Gastrocnemius medialis (tissue), 4 donors: Measurements from ENCODE around the gene L1CAM. TPM values are rescaled to one million over a fixed set of nuclear protein-coding genes. Genes with fewer than 3 reads are reported as not detected.

ENCODE experiments used
- ATAC-seq, 2 donors: fragments of 150-250 bp; one replicate each; pipeline ENCODE4 v1.9.1; 2016
- DNase-seq, 2 donors: peaks; one replicate each; pipeline ENCODE4 v3.0.0-alpha.2; 2019
- H3K27ac ChIP-seq, 4 donors: fragments of 200-600 bp; sonication (generic); 1 replicate in 1 of 4; 2 replicates in 3 of 4; pipeline ENCODE4 v1.5.1; 2016 to 2018; ENCODE audit warnings: mild to moderate bottlenecking in 2 of 4, moderate library complexity in 1 of 4
- H3K27me3 ChIP-seq, 3 donors: fragments of 200-600 bp; sonication (generic) in 2 of 3; 1 replicate in 1 of 3; 2 replicates in 2 of 3; pipeline versions ENCODE4 v1.5.1 to v1.6.0; 2016 to 2019; ENCODE audit warnings: mild to moderate bottlenecking in 1 of 3, moderate library complexity in 1 of 3
- H3K36me3 ChIP-seq, 2 donors: fragments of 200-600 bp; sonication (generic) in 1 of 2; one replicate each; pipeline ENCODE4 v1.5.1; 2017 to 2018
- H3K4me1 ChIP-seq, 2 donors: fragments of 200-600 bp; sonication (generic) in 1 of 2; one replicate each; pipeline ENCODE4 v1.5.1; 2016 to 2017; ENCODE audit warnings: mild to moderate bottlenecking in 2 of 2
- H3K4me3 ChIP-seq, 4 donors: fragments of 200-600 bp; sonication (generic) in 3 of 4; 1 replicate in 1 of 4; 2 replicates in 3 of 4; pipeline ENCODE4 v1.5.1; 2016 to 2019; ENCODE audit warnings: mild to moderate bottlenecking in 2 of 4
- H3K9me3 ChIP-seq, 3 donors: fragments of 200-600 bp; sonication (generic) in 2 of 3; 1 replicate in 1 of 3; 2 replicates in 2 of 3; pipeline ENCODE4 v1.5.1; 2016 to 2019
- POLR2A ChIP-seq, 2 donors: fragments of 450-650 bp; IDR thresholded peaks; one replicate each; pipeline ENCODE4 v1.6.1; 2017; ENCODE audit warnings: antibody characterized with exemption in 2 of 2, mild to moderate bottlenecking in 2 of 2, moderate library complexity in 2 of 2
- in situ Hi-C, 4 donors: fragments of 200-750 bp; cut with MboI; loops; one replicate each; pipeline versions ENCODE4 v1.15.0 to v1.8.0; 2017; ENCODE audit warnings: low sequenced_read_pairs in 4 of 4
- intact Hi-C: fragments of 100-400 bp; cut with DNase I; formaldehyde crosslinking; loops from one replicate; pipeline ENCODE4 v1.15.1; 2023; ENCODE audit warnings: low total_unique reads
- total RNA-seq, 4 donors: library from RNA; depleted of rRNA; stranded (reverse); fragments of >200 nt; gene quantifications; one replicate each; pipeline versions ENCODE4 v1.1.0 to v1.2.3, GENCODE V29; 2016
- TF ChIP-seq, protein P1 (sequence below), 5 experiments: fragments of 450-650 bp in 3 of 5; fragments of 200-600 bp in 2 of 5; sonication (generic) in 2 of 5; IDR thresholded peaks in 4 of 5; conservative IDR thresholded peaks in 1 of 5; 1 replicate in 4 of 5; 2 replicates in 1 of 5; pipeline ENCODE4 v1.5.1; 2016 to 2019; ENCODE audit warnings: antibody characterized with exemption in 5 of 5, mild to moderate bottlenecking in 3 of 5, moderate library complexity in 3 of 5

The L1CAM gene, protein sequence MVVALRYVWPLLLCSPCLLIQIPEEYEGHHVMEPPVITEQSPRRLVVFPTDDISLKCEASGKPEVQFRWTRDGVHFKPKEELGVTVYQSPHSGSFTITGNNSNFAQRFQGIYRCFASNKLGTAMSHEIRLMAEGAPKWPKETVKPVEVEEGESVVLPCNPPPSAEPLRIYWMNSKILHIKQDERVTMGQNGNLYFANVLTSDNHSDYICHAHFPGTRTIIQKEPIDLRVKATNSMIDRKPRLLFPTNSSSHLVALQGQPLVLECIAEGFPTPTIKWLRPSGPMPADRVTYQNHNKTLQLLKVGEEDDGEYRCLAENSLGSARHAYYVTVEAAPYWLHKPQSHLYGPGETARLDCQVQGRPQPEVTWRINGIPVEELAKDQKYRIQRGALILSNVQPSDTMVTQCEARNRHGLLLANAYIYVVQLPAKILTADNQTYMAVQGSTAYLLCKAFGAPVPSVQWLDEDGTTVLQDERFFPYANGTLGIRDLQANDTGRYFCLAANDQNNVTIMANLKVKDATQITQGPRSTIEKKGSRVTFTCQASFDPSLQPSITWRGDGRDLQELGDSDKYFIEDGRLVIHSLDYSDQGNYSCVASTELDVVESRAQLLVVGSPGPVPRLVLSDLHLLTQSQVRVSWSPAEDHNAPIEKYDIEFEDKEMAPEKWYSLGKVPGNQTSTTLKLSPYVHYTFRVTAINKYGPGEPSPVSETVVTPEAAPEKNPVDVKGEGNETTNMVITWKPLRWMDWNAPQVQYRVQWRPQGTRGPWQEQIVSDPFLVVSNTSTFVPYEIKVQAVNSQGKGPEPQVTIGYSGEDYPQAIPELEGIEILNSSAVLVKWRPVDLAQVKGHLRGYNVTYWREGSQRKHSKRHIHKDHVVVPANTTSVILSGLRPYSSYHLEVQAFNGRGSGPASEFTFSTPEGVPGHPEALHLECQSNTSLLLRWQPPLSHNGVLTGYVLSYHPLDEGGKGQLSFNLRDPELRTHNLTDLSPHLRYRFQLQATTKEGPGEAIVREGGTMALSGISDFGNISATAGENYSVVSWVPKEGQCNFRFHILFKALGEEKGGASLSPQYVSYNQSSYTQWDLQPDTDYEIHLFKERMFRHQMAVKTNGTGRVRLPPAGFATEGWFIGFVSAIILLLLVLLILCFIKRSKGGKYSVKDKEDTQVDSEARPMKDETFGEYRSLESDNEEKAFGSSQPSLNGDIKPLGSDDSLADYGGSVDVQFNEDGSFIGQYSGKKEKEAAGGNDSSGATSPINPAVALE
- total RNA-seq: under 1 TPM; 0.05 to 0.62 (median 0.48) TPM

DNA sequence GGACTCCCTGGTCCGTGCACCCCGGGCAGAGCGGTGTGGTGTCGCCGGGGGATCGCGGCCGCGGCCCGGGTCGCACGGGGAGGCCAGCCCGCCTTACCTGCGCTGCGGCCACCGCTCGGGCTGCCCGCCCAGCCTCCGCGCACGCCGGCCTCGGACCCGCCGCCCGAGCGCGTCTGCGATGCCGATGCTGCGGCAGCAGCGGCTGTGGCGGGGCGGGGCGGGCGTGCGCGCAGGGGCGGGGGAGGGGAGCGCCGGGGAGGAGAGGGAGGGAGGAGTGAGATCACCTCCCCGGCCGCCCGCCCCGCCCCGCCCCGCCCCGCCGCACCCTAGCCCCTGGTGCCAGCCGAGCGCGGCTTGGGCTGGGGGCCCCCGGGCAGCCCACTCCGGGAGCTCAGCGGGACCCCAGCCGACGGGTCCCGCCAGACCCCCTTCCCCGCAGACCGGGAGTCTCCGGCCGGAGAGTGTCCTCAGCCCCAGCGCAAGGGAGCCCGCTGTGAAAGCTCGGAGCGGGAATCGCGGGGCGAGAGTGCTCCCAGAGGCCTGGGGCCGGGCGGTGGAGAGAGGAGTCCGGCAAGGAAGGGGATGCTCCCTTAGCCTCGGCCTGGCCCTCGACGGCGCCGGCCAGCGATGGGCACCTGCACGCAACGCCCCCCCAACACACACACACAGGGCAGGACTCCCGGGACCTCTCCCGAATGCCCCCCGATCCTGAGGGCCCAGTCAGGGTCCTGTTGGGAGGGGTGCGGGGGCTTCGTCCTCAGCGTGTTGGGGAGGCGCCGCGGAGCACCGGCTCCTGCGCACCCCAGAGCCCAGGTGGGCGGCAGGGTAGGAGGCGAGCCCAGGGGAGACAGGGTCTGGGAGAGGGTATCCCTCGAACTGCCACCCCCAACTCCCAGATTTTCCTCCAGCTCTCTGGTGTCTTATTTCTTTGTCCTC, at the start of gene L1CAM:
Gene L1CAM, minus strand, starts transcription at position 206 of the 936 bp plus-strand sequence. CDS start 10,337 bp downstream, outside the sequence.
- no peak for ATAC-seq
- no peak within 1 kb of the TSS for H3K4me3 ChIP-seq
- no peak within 1 kb of the TSS for H3K27ac ChIP-seq
- no peaks in the 10 kb centered on the region for H3K36me3 ChIP-seq
- no peak for TF ChIP-seq POLR2A (IDR thresholded peaks at IDR 0.05)
- TF ChIP-seq, protein P1, sequence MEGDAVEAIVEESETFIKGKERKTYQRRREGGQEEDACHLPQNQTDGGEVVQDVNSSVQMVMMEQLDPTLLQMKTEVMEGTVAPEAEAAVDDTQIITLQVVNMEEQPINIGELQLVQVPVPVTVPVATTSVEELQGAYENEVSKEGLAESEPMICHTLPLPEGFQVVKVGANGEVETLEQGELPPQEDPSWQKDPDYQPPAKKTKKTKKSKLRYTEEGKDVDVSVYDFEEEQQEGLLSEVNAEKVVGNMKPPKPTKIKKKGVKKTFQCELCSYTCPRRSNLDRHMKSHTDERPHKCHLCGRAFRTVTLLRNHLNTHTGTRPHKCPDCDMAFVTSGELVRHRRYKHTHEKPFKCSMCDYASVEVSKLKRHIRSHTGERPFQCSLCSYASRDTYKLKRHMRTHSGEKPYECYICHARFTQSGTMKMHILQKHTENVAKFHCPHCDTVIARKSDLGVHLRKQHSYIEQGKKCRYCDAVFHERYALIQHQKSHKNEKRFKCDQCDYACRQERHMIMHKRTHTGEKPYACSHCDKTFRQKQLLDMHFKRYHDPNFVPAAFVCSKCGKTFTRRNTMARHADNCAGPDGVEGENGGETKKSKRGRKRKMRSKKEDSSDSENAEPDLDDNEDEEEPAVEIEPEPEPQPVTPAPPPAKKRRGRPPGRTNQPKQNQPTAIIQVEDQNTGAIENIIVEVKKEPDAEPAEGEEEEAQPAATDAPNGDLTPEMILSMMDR (IDR thresholded peaks at IDR 0.05 in 4 of 5, conservative IDR thresholded peaks at IDR 0.05 in 1 of 5): no peak
- DNase-seq: no peak
- no peaks in the 10 kb centered on the region for H3K9me3 ChIP-seq
- peaks cover 10 to 56% (median 43%) of the 10 kb centered on the region in 3 donors for H3K27me3 ChIP-seq
- in situ Hi-C loops: no loop called here
- intact Hi-C loops: no loop called here
- no peaks in the 10 kb centered on the region for H3K4me1 ChIP-seq

DNA sequence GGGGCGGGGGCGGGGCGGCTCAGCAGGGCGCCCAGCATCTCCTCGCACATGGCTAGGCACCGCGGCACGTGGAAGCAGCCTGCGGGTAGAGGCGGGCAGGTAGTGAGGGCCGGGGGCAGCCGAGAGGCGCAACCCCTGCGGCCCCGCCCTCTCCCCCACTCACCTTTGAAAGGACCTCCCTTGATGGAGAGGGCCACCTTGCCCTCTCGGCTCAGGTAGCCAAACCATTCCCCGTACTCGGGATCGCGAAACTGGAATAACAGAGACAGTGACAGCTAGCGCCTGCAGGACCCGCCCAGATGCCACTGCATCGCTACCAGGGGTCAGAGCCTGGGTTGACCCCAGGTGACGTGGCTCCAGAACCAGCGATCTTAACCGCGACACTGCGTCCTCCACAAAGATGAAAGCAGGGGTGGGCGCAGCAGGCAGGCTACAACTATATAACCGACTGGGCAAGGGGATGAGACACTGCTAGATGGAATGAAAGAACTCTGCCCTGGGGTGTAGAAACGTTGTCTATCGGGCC, 49.4 kb upstream of the L1CAM start:
- in situ Hi-C loops (loop anchor here in 1 of 4 donors (25.0 kb wide), 1 partner anchor 148 kb away; the partner anchor contains the start of genes IDH3G, SRPK3 and SSR4), intact Hi-C loops (no loop called here)
- DNase-seq (no peak), ATAC-seq (peak in 1 of 2 donors; percentile 18)
- Histone ChIP-seq H3K36me3 (peaks cover 0 to 22% of the 10 kb centered on the region in 2 donors), H3K4me3 (peak overlapping the region; percentile 47 to 74 (median 59)), H3K9me3 (no peaks in the 10 kb centered on the region), H3K27me3 (no peaks in the 10 kb centered on the region), H3K27ac (peak overlapping the region; percentile 35 to 76 (median 64)), H3K4me1 (peaks cover 0 to 13% of the 10 kb centered on the region in 2 donors)
- no peak for TF ChIP-seq POLR2A (IDR thresholded peaks at IDR 0.05)
- TF ChIP-seq, protein P1 (IDR thresholded peaks at IDR 0.05 in 4 of 5, conservative IDR thresholded peaks at IDR 0.05 in 1 of 5): no peak

DNA sequence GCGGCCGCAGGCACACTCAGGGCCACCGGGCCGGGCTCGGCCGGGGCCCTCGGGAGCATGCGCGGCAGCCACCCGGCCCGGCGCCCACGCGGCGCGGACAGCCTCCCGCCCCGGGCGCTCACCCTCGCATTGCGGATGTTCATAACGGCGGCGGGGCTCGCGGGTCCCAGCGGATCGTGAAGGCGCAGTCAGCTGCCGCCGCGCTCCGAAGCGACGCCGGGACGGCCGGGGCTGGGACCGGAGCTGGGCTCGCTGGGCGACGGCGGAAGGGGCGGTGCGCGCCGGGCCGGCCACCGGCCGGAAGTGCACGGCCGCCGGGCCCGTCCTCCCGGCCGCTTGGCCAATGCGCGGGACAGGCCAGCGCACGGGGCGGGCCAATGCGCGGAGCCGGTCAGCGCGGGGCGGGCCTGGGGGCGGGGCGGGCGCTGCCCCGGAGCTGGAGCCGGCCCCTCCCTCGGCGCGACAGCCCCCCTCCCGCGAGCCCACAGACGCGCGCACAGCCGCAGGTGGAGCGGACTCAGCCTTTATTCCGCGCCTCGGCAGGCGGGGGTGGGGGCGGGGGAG, 48.9 kb upstream of the L1CAM start, which contains the start of gene NAA10:
Gene NAA10, minus strand, starts transcription at position 276 of the 564 bp plus-strand sequence. Its CDS starts 133 bp downstream, at position 143.
- no peaks in the 10 kb centered on the region for H3K27me3 ChIP-seq
- in situ Hi-C loops: loop anchor here in 1 of 4 donors (25.0 kb wide), 1 partner anchor 148 kb away; the partner anchor contains the start of genes IDH3G, SRPK3 and SSR4
- no peaks in the 10 kb centered on the region for H3K9me3 ChIP-seq
- peak; percentile 52 to 76 for TF ChIP-seq POLR2A (IDR thresholded peaks at IDR 0.05)
- TF ChIP-seq, protein P1 (IDR thresholded peaks at IDR 0.05 in 4 of 5, conservative IDR thresholded peaks at IDR 0.05 in 1 of 5): no peak
- intact Hi-C loops: no loop called here
- peaks cover 0 to 25% of the 10 kb centered on the region in 2 donors for H3K36me3 ChIP-seq
- peak within 1 kb of the TSS; percentile 70 to 80 (median 78) for H3K27ac ChIP-seq
- peaks cover 0 to 13% of the 10 kb centered on the region in 2 donors for H3K4me1 ChIP-seq
- peak within 1 kb of the TSS; percentile 59 to 74 (median 64) for H3K4me3 ChIP-seq
- peak; percentile 35 to 68 for DNase-seq
- ATAC-seq: peak; percentile 93 to 94
